Activated naive CD4-positive, alpha-beta T cell treated with anti-CD3 and anti-CD28 coated beads for 36 hours (primary cell): ENCODE data around the gene ZKSCAN5. TPM values are rescaled to one million over a fixed set of nuclear protein-coding genes. Genes with fewer than 3 reads are reported as not detected.
A peak's percentile ranks its signal among the peaks of the same experiment; 100 is the strongest.
"Not testable (repeated sequence)": the region's sequence is repeated elsewhere in the genome, so short reads cannot be mapped to it uniquely, and the experiment has no call there.

ENCODE experiments used
- CTCF ChIA-PET: fragments of 350-600 bp; sonication (Branson Sonifier 250); formaldehyde crosslinking; loops from one replicate; lab custom pipeline; 2021; ENCODE audit warnings: antibody characterized with exemption; lab: Charles Lee
- DNase-seq: peaks from one replicate; pipeline ENCODE4 v3.0.0-alpha.2; 2020
- H3K27ac Mint-ChIP-seq: one replicate; pipeline ENCODE4 v1.8.0; 2021; ENCODE audit warnings: mild to moderate bottlenecking, mixed read lengths
- H3K27me3 Mint-ChIP-seq: one replicate; pipeline ENCODE4 v1.8.0; 2021; ENCODE audit warnings: low read depth, mixed read lengths
- H3K36me3 Mint-ChIP-seq: one replicate; pipeline ENCODE4 v1.8.0; 2021; ENCODE audit warnings: low read depth, mixed read lengths
- H3K4me1 Mint-ChIP-seq: one replicate; pipeline ENCODE4 v1.8.0; 2021; ENCODE audit warnings: low read depth, mixed read lengths
- H3K4me3 Mint-ChIP-seq: one replicate; pipeline ENCODE4 v1.8.0; 2021; ENCODE audit warnings: mild to moderate bottlenecking, moderate library complexity, mixed read lengths
- H3K9me3 Mint-ChIP-seq: one replicate; pipeline ENCODE4 v1.8.0; 2021; ENCODE audit warnings: mixed read lengths
- intact Hi-C: fragments of 100-400 bp; cut with micrococcal nuclease; formaldehyde crosslinking; loops from one replicate; pipeline ENCODE4 v1.15.1; 2023
- total RNA-seq, 2 experiments: library from RNA; stranded (reverse); gene quantifications; one replicate each; pipeline ENCODE4 v1.2.3, GENCODE V29; 2021

The ZKSCAN5 gene
- total RNA-seq, 2 experiments from 2014 or later = 7.2 to 8.0 TPM

DNA sequence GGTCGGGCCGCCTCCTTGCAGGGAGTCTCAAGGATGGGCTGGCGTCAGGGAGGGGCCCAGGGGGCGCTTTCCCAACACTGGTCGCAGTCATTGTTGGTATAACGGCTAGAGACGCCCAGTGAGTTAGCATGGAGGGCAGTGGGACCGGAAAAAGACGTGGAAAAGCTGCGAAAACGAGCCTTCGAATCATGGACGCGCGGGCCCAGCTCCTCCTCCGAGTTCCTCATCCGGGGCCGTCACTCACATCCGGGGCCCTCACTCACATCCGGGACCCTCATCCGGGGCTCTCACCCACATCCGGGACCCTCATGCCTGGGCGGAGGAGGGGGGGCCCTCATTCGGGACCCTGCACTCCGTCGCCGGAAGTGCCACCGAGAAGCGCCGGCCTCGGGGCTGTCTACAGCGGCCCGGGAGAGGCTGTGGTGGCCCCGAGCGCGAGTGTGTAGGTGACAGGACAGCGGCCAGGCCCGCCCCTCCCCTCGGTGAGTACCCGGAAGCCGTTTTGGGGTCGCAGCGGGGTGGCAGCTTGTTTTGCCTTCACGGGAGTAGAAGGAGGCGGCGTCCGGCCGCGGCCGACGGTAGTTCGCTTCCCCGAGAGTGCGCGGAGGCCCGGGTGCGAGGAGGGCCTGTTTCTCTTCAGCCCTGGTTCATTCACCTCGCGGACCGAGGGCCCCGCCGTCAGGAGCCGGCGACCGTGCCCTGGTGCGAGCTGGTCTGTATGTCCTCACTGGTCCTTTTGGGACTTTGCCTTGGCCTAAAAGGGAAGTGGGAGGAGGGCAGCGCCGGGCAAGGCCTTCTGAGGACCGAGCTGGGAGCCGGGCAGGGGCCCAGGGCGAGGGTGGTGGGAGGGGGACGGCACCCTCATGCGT lies 54.1 kb downstream of the ZKSCAN5 start, which contains the start of gene ZNF655:
ZNF655 (plus strand) TSS at position 337 of the 869 bp plus-strand sequence. CDS start 1,918 bp downstream, outside the sequence.
- DNase-seq = peak; percentile 89
- Mint-ChIP-seq H3K27me3 (no peaks in the 10 kb centered on the region), H3K4me1 (peaks cover 53% of the 10 kb centered on the region), H3K4me3 (peak within 1 kb of the TSS; percentile 91), H3K27ac (peak within 1 kb of the TSS; percentile 96), H3K9me3 (no peaks in the 10 kb centered on the region), H3K36me3 (peaks cover 53% of the 10 kb centered on the region)
- intact Hi-C loops = loop anchor here (1.0 to 10.0 kb wide), 4 partner anchors 54 to 456 kb away; partner anchors contain the start of genes BUD31, PDAP1, ZKSCAN1 and ZKSCAN5
- CTCF ChIA-PET = interaction anchor here (0.6 to 1.7 kb wide), 4 partner anchors 9 to 556 kb away, joined by 3 to 5 read pairs (median 4); partner anchors contain the start of gene ZKSCAN5

DNA sequence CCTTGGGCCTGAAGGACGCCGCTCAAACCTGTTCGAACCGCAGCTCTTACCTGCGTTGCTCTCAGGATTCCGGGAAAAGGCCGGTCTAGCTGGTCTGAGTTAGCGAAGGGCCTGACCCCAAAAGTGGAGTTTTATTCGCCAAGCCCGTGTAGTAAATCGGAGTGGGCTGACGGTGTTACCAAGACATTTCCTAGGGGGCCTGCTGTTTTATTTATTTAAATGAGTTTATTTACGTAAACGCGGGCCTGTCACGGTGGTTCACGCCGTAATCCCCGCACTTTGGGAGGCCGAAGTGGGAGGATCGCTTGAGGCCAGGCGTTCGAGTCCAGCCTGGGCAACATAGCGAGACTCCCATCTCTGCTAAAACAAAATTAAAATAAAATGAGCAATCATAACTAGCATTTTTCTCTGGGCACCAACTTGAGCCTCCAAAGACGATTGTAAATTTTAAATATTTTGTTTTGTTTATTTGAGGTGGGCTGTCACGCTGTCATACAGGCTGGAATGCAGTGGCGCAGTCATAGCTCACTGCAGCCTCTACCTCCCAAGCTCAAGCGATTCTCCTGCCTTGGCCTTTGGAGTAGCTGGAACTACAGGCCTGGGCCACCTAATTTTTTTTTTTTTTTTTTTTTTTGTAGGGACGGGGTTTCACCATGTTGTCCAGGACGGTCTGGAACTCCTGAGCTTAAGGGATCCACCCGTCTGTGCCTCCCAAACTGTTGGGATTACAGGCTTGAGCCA lies 54.9 kb downstream of the ZKSCAN5 start:
- Mint-ChIP-seq H3K4me1 (peaks cover 61% of the 10 kb centered on the region), H3K27me3 (no peaks in the 10 kb centered on the region), H3K36me3 (peaks cover 56% of the 10 kb centered on the region), H3K27ac (peak overlapping the region; percentile 96), H3K4me3 (peak overlapping the region; percentile 91), H3K9me3 (no peaks in the 10 kb centered on the region)
- intact Hi-C loops = loop anchor here (2.0 to 10.0 kb wide), 3 partner anchors 87 to 455 kb away; partner anchors contain the start of genes BUD31, PDAP1, ZKSCAN1 and ZNF789
- CTCF ChIA-PET = no interaction called here
- no peak for DNase-seq

DNA sequence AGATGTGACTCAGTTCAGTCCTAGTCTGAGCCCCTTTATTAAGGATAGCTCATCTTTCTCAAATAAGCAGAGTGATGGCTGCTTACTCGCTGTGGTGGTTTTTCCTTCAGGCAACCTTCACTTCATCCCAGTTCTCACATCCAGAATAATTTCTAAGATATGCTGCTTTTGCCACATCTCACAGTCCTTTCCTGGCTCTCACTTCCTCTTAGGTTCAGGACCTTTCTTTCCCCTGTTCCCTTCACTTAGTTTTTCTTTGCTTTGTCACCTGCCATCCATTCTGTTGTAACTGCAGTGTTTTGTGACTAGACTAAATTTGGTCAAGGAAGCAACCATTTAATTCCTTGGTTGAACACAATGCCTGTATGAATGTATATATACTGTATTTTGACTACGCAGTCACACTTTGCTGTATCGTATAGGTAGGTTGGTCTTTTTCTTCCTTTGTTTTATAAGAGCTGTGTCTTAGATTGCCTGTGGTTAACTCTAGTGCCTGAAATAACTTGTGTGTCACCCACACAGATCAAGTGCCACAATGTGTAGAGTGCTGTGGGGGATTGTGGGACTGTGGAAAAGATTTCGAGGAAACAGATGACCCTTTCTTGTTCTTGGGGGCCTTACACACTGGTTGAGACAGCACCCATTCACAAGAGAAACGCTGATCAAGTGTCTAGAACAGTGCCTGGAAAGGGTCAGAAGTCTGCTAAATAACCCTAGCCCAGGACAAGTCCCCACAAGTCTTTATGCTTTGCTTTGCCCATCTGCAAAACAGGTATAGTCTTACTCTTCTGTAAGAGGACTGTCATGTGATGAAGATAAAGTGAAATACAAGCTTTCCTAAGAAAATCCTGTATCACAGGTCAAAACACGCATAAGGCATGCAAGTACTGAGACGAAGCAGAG lies 56.6 kb downstream of the ZKSCAN5 start:
- no peak for DNase-seq
- intact Hi-C loops = no loop called here
- peaks cover 55% of the 10 kb centered on the region for H3K4me1 Mint-ChIP-seq
- no peaks in the 10 kb centered on the region for H3K27me3 Mint-ChIP-seq
- H3K4me3 Mint-ChIP-seq = peak overlapping the region; percentile 25
- H3K27ac Mint-ChIP-seq = peak overlapping the region; percentile 76
- H3K36me3 Mint-ChIP-seq = peaks cover 57% of the 10 kb centered on the region
- no peaks in the 10 kb centered on the region for H3K9me3 Mint-ChIP-seq
- CTCF ChIA-PET = interaction anchor here (0.5 kb wide), 1 partner anchor 70 kb away, joined by 5 read pairs; no protein-coding TSS in a partner anchor

DNA sequence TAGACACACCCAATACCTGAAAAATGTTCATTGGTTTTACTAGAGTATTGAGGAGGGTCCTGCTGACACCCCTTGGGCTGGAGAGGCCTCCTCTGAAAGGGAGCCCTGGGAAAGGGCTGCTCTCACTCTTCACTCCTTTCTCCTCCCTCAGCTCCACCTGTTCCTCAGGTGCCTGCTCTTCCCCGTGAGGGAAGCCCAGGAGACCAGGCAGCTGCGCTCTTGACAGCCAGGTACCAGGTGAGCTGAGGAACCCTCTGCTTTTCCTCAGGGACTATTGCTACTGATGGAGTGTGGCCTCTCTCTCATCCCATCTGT lies 57.2 kb downstream of the ZKSCAN5 start:
- Mint-ChIP-seq H3K4me1 (peaks cover 50% of the 10 kb centered on the region), H3K27me3 (no peaks in the 10 kb centered on the region), H3K27ac (peak overlapping the region; percentile 83), H3K36me3 (peaks cover 58% of the 10 kb centered on the region), H3K4me3 (no peak overlapping the region), H3K9me3 (no peaks in the 10 kb centered on the region)
- intact Hi-C loops = loop anchor here (2.0 kb wide), 1 partner anchor 55 kb away; the partner anchor contains the start of gene ZSCAN25
- DNase-seq = no peak
- CTCF ChIA-PET = no interaction called here

DNA sequence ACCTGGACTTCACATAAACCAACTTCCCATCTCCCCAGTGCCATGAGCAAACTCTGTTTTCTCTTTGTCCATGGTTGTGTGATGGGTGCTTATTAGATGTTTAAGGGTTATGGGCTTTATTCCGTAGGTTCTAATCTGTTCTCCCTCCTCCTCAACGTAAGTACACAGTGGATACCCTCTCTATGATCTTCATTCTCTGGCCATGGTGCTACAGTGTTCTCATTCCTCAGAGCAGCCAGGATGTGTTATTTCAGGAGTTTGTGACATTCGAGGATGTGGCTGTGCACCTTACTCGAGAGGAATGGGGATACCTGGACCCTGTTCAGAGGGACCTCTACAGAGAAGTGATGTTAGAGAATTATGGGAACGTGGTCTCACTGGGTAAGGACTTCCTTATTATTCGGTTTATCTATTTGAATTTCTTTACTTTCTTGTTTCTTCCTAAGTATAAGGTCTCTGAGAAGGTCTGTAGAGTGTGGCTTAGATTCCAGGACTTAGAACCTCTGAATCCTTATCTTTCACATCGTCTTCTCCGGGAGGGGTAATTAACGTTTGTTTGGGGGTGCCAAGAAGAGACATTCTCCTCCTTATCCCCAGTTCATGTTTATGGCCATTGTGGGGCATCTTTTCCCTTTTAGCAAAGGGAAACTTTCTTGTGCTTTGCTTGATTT lies 57.8 kb downstream of the ZKSCAN5 start:
- Mint-ChIP-seq H3K27ac (peak overlapping the region; percentile 83), H3K27me3 (no peaks in the 10 kb centered on the region), H3K36me3 (peaks cover 55% of the 10 kb centered on the region), H3K9me3 (no peaks in the 10 kb centered on the region), H3K4me1 (peaks cover 45% of the 10 kb centered on the region), H3K4me3 (no peak overlapping the region)
- intact Hi-C loops = loop anchor here (2.0 kb wide), 1 partner anchor 55 kb away; the partner anchor contains the start of gene ZSCAN25
- CTCF ChIA-PET = no interaction called here
- no peak for DNase-seq

DNA sequence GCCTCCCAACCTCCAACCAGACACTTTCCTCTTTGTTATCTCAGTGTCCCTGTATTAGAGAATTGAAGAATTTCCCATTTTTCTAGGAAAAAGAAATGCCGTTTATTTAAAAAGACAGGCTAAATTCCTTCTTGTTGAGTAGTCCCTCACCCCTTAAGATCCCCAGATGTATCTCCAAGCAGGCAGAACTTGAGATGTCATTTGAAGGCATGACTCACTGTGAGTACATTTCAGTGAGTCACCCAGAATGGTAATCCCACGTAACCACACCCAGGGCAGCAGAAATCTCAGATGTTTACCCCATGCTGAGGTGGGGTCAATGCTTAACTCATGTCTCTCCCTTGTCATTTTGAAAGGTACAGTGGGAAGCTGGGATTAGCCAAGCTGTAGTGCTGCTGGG lies 58.4 kb downstream of the ZKSCAN5 start:
- intact Hi-C loops = loop anchor here (2.0 kb wide), 1 partner anchor 54 kb away; the partner anchor contains the start of gene ZSCAN25
- Mint-ChIP-seq H3K9me3 (no peaks in the 10 kb centered on the region), H3K4me1 (peaks cover 42% of the 10 kb centered on the region), H3K4me3 (no peak overlapping the region), H3K36me3 (peaks cover 53% of the 10 kb centered on the region), H3K27ac (peak overlapping the region; percentile 83), H3K27me3 (no peaks in the 10 kb centered on the region)
- DNase-seq = peak; percentile 77
- CTCF ChIA-PET = no interaction called here

DNA sequence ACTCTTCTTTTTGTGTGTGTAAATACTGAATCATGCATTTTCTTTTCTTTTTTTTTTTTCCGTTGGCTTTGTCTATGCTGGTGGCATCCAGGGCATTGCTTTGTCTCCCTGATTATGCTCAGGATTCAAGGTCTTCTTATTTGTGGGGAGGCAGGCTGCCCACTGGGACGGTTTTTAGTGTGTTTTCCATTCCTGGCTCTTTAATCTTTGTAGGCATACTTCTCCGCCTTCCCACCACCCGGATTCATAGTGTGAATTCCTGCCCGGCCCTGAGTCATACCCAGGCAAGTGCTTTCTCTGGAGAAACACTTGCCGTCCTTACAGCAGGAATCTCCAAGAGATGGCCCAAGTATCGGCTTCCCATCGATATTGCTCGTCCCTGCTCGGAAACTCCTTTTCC lies 59.2 kb downstream of the ZKSCAN5 start:
- H3K9me3 Mint-ChIP-seq = no peaks in the 10 kb centered on the region
- CTCF ChIA-PET = no interaction called here
- no peak for DNase-seq
- intact Hi-C loops = loop anchor here (2.0 kb wide), 1 partner anchor 53 kb away; the partner anchor contains the start of gene ZSCAN25
- no peaks in the 10 kb centered on the region for H3K27me3 Mint-ChIP-seq
- H3K36me3 Mint-ChIP-seq = peaks cover 48% of the 10 kb centered on the region
- no peak overlapping the region for H3K4me3 Mint-ChIP-seq
- H3K27ac Mint-ChIP-seq = peak overlapping the region; percentile 51
- peaks cover 42% of the 10 kb centered on the region for H3K4me1 Mint-ChIP-seq

DNA sequence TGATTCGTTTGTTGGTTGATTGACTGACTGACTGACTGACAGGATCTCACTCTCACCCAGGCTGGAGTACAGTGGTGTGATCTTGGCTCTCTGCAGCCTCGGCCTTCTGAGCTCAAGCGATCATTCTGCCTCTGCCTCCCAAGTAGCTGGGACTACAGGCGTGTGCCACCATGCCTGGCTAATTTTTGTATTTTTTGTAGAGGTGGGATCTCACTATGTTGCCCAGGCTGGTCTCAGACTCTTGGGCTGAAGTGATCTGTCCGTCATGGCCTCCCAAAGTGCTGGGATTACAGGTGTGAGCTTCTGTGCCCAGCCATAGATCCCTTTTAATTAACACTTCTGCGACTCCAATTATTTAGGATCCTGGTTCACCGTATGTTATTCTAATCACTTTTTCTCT lies 64.3 kb downstream of the ZKSCAN5 start:
- DNase-seq, H3K4me3 Mint-ChIP-seq, H3K27ac Mint-ChIP-seq, H3K9me3 Mint-ChIP-seq, H3K27me3 Mint-ChIP-seq, CTCF ChIA-PET, intact Hi-C loops: not testable (repeated sequence)
- H3K36me3 Mint-ChIP-seq = peaks cover 50% of the 10 kb centered on the region
- H3K4me1 Mint-ChIP-seq = peaks cover 12% of the 10 kb centered on the region

DNA sequence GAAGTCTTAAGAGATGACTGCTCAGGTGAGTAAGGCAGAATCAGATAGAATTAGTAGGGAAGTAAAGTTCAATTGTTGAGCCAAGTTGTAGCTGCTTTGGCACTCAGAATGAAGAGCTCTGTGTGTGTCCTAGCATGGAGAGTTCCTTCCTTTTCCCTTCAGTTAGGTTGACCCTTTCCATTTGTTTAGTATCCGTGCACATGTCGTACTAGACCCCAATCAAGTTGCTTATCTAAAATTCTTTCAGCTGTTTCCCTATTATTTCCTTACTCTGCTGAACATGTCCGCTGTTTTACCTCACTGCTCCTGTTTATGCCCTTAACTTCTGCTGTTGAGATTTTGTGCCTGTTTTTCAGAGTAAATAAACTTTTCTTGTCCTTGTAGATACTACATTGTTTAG lies 67.3 kb downstream of the ZKSCAN5 start:
- Mint-ChIP-seq H3K4me3 (no peak overlapping the region), H3K27me3 (no peaks in the 10 kb centered on the region), H3K4me1 (peaks cover 3% of the 10 kb centered on the region), H3K36me3 (peaks cover 38% of the 10 kb centered on the region), H3K27ac (no peak overlapping the region), H3K9me3 (no peaks in the 10 kb centered on the region)
- intact Hi-C loops = no loop called here
- DNase-seq = no peak
- CTCF ChIA-PET = interaction anchor here (0.6 to 1.8 kb wide), 3 partner anchors 9 to 640 kb away, joined by 3 to 6 read pairs (median 3); no protein-coding TSS in a partner anchor

DNA sequence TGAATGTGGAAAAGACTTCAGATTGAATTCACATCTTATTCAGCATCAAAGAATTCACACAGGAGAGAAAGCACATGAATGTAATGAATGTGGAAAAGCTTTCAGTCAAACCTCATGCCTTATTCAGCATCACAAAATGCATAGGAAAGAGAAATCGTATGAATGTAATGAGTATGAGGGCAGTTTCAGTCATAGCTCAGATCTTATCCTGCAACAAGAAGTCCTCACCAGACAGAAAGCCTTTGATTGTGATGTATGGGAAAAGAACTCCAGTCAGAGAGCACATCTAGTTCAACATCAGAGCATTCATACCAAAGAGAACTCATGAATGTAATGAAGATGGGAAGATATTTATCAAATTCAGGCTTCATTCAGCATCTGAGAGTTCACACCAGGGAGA lies 68.8 kb downstream of the ZKSCAN5 start:
- Mint-ChIP-seq H3K4me1 (peaks cover 3% of the 10 kb centered on the region), H3K4me3 (no peak overlapping the region), H3K27me3 (no peaks in the 10 kb centered on the region), H3K27ac (no peak overlapping the region), H3K9me3 (no peaks in the 10 kb centered on the region), H3K36me3 (peaks cover 36% of the 10 kb centered on the region)
- CTCF ChIA-PET = interaction anchor here (0.7 kb wide), 1 partner anchor 42 kb away, joined by 3 read pairs; no protein-coding TSS in a partner anchor
- DNase-seq = no peak
- intact Hi-C loops = no loop called here

DNA sequence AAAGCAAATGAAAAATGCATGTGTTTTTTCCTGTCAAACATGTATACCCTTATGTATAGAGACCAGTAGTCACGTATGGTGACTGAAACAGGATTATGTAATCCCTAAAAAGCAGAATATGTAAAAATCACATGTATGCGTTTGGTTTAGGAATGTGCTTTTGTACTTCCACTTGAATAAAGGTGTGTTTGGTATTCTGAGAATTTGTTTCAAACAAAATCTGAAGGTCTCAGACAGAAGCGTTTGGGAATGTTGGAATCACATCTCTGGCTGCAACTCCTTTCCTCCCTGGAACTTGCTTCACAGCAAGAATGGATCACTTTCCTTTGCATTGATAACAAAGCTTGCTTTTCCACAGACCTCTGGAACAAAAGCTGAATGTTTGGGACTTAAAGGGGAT lies 71.8 kb downstream of the ZKSCAN5 start:
- no peaks in the 10 kb centered on the region for H3K27me3 Mint-ChIP-seq

More for the DNA sequence above, 71.8 kb downstream of the ZKSCAN5 start:
- CTCF ChIA-PET = no interaction called here
- H3K36me3 Mint-ChIP-seq = peaks cover 26% of the 10 kb centered on the region
- H3K4me3 Mint-ChIP-seq = no peak overlapping the region
- DNase-seq = no peak
- no peaks in the 10 kb centered on the region for H3K9me3 Mint-ChIP-seq
- intact Hi-C loops = no loop called here
- H3K4me1 Mint-ChIP-seq = peaks cover 5% of the 10 kb centered on the region
- no peak overlapping the region for H3K27ac Mint-ChIP-seq
